ENCODE results near the gene NUDT3.

The NUDT3 gene

DNA sequence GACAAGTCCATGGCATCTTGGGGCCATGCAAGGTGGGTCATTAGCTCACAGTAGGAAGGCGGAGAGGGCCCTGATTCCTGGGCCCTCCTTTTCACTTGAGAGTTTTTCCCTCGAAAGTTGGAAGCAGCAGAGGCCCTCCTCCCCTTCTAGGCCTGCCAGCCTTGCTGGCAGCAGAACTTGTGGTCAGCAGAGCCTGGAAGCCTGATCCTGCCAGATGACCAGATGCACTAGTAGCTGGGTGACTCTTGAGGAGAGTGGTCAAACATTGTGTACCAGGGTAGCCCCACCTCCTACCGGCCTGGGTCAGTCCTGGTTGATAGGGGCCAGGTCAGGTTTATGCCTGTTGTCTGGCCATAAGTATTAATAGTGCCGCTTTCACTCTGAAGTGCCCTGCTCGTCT, 159.6 kb downstream of the NUDT3 start:
- TF ChIP-seq, protein P1, sequence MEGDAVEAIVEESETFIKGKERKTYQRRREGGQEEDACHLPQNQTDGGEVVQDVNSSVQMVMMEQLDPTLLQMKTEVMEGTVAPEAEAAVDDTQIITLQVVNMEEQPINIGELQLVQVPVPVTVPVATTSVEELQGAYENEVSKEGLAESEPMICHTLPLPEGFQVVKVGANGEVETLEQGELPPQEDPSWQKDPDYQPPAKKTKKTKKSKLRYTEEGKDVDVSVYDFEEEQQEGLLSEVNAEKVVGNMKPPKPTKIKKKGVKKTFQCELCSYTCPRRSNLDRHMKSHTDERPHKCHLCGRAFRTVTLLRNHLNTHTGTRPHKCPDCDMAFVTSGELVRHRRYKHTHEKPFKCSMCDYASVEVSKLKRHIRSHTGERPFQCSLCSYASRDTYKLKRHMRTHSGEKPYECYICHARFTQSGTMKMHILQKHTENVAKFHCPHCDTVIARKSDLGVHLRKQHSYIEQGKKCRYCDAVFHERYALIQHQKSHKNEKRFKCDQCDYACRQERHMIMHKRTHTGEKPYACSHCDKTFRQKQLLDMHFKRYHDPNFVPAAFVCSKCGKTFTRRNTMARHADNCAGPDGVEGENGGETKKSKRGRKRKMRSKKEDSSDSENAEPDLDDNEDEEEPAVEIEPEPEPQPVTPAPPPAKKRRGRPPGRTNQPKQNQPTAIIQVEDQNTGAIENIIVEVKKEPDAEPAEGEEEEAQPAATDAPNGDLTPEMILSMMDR (conservative IDR thresholded peaks at IDR 0.05): no peak
- TF ChIP-seq ZFX (IDR thresholded peaks at IDR 0.05): no peak
- H3K27ac ChIP-seq: no peak overlapping the region

DNA sequence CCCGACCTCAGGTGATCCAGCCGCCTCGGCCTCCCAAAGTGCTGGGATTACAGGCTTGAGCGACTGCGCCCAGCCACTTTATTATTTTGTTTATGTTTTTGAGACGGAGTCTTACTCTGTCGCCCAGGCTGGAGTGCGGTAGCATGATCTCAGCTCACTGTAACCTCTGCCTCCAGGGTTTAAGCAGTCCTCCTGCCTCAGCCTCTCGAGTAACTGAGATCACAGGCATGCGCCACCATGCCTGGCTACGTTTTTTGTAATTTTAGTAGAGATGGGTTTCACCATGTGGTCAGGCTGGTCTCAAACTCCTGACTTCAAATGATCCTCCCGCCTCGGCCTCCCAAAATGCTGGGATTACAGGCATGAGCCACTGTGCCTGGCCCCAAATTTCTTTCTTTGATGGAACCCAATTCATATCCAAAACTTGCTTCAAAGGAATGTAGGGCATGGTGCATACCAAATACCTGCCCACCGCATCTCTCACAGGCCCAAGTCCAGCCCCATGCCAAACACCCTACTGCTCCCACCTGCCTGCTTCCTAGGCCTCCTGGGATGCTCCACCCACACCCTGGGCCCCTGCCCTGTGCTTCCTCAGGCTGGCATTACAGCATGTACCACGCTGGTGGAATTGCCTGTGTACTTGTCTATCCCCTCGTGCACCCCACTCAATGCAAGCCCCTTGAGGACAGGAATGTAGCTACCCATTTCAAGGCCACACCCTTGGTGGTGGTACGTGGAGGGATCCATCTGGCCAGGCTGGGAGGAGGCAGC, 160.7 kb downstream of the NUDT3 start:
- TF ChIP-seq, protein P1 (conservative IDR thresholded peaks at IDR 0.05): no peak
- no peak for TF ChIP-seq ZFX (IDR thresholded peaks at IDR 0.05)
- no peak overlapping the region for H3K27ac ChIP-seq

DNA sequence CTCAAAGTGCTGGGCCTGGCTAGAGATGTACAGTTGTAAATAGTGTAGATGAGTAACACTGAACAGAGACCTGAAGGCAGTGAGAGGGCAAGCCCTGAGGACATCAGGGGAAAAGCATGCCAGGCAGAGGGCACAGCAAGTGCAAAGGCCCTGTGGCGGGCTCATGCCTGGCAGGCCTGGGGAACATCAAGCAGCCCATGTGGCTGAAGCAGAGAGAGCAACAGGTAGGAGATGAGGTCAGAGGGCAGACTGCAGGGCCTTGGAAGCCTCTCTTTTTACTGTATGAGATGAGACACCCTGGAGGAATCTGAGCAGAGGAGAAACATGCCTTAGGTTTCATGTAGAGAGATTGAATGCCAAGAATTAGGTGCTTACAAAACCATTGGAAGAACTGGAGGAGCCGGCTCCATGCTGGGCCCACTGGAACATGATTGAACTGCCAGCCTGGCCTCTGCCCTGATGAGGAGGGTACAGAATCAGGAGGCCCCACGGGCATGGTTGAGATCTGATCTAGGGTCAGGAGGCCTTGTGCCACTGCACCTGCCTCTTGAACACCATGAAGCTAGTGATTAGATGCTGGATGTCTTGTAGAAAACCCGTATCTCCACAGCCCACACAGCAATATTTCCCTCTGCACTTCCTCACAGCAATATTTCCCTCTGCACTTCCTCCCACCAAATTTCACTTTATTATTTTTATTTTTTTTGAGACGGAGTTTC, 161.7 kb downstream of the NUDT3 start:
- no peak overlapping the region for H3K27ac ChIP-seq
- TF ChIP-seq, protein P1 (conservative IDR thresholded peaks at IDR 0.05): no peak
- no peak for TF ChIP-seq ZFX (IDR thresholded peaks at IDR 0.05)

DNA sequence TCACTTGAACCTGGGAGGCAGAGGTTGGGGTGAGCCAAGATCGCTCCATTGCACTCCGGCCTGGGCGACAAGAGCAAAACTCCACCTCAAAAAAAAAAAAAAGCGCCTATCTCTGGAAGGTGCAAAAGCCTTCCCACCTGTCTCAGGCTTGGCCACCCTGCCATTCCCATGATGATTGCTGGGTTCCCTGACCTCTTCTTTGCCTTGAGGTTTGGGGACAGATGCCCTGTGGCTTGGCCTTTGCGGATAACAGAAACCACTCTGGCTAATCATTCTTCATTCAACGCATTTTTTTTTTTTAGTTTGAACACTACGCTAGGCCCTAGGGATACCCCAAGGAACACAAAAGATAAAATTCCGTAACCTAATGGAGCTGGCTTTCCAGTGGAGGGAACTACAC, 162.6 kb downstream of the NUDT3 start:
- H3K27ac ChIP-seq: no peak overlapping the region
- no peak for TF ChIP-seq ZFX (IDR thresholded peaks at IDR 0.05)
- TF ChIP-seq, protein P1 (conservative IDR thresholded peaks at IDR 0.05): no peak
